Liver (tissue), 9 donors: Measurements from ENCODE around the gene TIMM22. TPM values are rescaled to one million over a fixed set of nuclear protein-coding genes. Genes with fewer than 3 reads are reported as not detected.

Experiments
- DNase-seq: peaks from one replicate; pipeline ENCODE4 v3.0.0-alpha.2; 2017; ENCODE audit warnings: low spot score
- H3K27ac ChIP-seq, 2 donors: one replicate each; pipeline ENCODE4 v1.7.0; 2013; ENCODE audit warnings: inconsistent platforms in 2 of 2, low read length in 2 of 2, control low read depth in 1 of 2, low read depth in 1 of 2, mild to moderate bottlenecking in 1 of 2
- H3K27me3 ChIP-seq, 4 donors: one replicate each; pipeline versions ENCODE4 v1.6.1 to v1.7.0; 2013; ENCODE audit warnings: low read length in 3 of 4, inconsistent platforms in 1 of 4, mild to moderate bottlenecking in 1 of 4, moderate library complexity in 1 of 4; ENCODE audit not compliant: control insufficient read depth in 4 of 4, insufficient read depth in 4 of 4
- H3K36me3 ChIP-seq, 4 donors: one replicate each; pipeline versions ENCODE4 v1.6.1 to v1.7.0; 2013; ENCODE audit warnings: low read length in 3 of 4, mild to moderate bottlenecking in 3 of 4, low read depth in 1 of 4, moderate library complexity in 1 of 4; ENCODE audit not compliant: control insufficient read depth in 4 of 4, insufficient read depth in 3 of 4
- H3K4me1 ChIP-seq, 4 donors: one replicate each; pipeline versions ENCODE4 v1.6.1 to v1.7.0; 2013; ENCODE audit warnings: low read length in 3 of 4, mild to moderate bottlenecking in 3 of 4, moderate library complexity in 1 of 4; ENCODE audit not compliant: control insufficient read depth in 4 of 4, insufficient read depth in 4 of 4
- H3K4me3 ChIP-seq, 3 donors: one replicate each; pipeline versions ENCODE4 v1.6.1 to v1.7.0; 2013; ENCODE audit warnings: low read length in 3 of 3, control low read depth in 1 of 3, low read depth in 1 of 3, mild to moderate bottlenecking in 1 of 3
- H3K9ac ChIP-seq, 2 donors: one replicate each; pipeline ENCODE4 v1.7.0; 2013; ENCODE audit warnings: low read length in 2 of 2, mild to moderate bottlenecking in 2 of 2, moderate library complexity in 2 of 2, control low read depth in 1 of 2, low read depth in 1 of 2
- H3K9me3 ChIP-seq, 4 donors: one replicate each; pipeline versions ENCODE4 v1.6.1 to v1.7.0; 2013; ENCODE audit warnings: low read length in 3 of 4; ENCODE audit not compliant: control insufficient read depth in 4 of 4
- ATF3 ChIP-seq: IDR thresholded peaks from 2 replicates; pipeline ENCODE4 v1.6.1; 2016; ENCODE audit warnings: antibody characterized with exemption
- CTCF ChIP-seq: fragments of 150-350 bp; IDR thresholded peaks from 2 replicates; pipeline ENCODE4 v1.5.1; 2017; ENCODE audit warnings: improper control_type of control experiment, low read depth, low read length; ENCODE audit not compliant: missing input control
- EGR1 ChIP-seq, 2 donors: IDR thresholded peaks; 2 replicates each; pipeline ENCODE4 v1.6.1; 2016 to 2018; ENCODE audit warnings: antibody characterized with exemption in 2 of 2, low read depth in 2 of 2
- FOXA1 ChIP-seq: IDR thresholded peaks from 2 replicates; pipeline ENCODE4 v1.6.1; 2016; ENCODE audit warnings: antibody characterized with exemption
- FOXA2 ChIP-seq: IDR thresholded peaks from 2 replicates; pipeline ENCODE4 v1.6.1; 2016; ENCODE audit warnings: antibody characterized with exemption
- GABPA ChIP-seq, 2 donors: IDR thresholded peaks in 1 of 2; conservative IDR thresholded peaks in 1 of 2; 2 replicates each; pipeline ENCODE4 v1.6.1; 2016; ENCODE audit warnings: antibody characterized with exemption in 2 of 2, mild to moderate bottlenecking in 1 of 2, moderate library complexity in 1 of 2
- HNF4A ChIP-seq, 2 donors: conservative IDR thresholded peaks; 2 replicates each; pipeline ENCODE4 v1.6.1; 2016; ENCODE audit warnings: antibody characterized with exemption in 2 of 2, mild to moderate bottlenecking in 2 of 2
- HNF4G ChIP-seq: IDR thresholded peaks from 2 replicates; pipeline ENCODE4 v1.6.1; 2016; ENCODE audit warnings: antibody characterized with exemption
- JUND ChIP-seq, 2 donors: IDR thresholded peaks; 2 replicates each; pipeline ENCODE4 v1.6.1; 2016; ENCODE audit warnings: antibody characterized with exemption in 2 of 2
- MAX ChIP-seq: IDR thresholded peaks from 2 replicates; pipeline ENCODE4 v1.6.1; 2016; ENCODE audit warnings: antibody characterized with exemption
- NR2F2 ChIP-seq: IDR thresholded peaks from 2 replicates; pipeline ENCODE4 v1.6.1; 2016; ENCODE audit warnings: antibody characterized with exemption
- RAD21 ChIP-seq, 2 donors: IDR thresholded peaks; 2 replicates each; pipeline ENCODE4 v1.6.1; 2016; ENCODE audit warnings: antibody characterized with exemption in 2 of 2, mild to moderate bottlenecking in 2 of 2
- REST ChIP-seq: IDR thresholded peaks from 2 replicates; pipeline ENCODE4 v1.6.1; 2016; ENCODE audit warnings: antibody characterized with exemption, mild to moderate bottlenecking
- RXRA ChIP-seq, 2 donors: IDR thresholded peaks; 2 replicates each; pipeline ENCODE4 v1.6.1; 2017 to 2018; ENCODE audit warnings: antibody characterized with exemption in 2 of 2, mild to moderate bottlenecking in 1 of 2
- SP1 ChIP-seq: IDR thresholded peaks from 2 replicates; pipeline ENCODE4 v1.6.1; 2018; ENCODE audit warnings: antibody characterized with exemption, mild to moderate bottlenecking
- TAF1 ChIP-seq: conservative IDR thresholded peaks from 2 replicates; pipeline ENCODE4 v1.6.1; 2016; ENCODE audit warnings: antibody characterized with exemption, mild to moderate bottlenecking
- YY1 ChIP-seq: IDR thresholded peaks from 2 replicates; pipeline ENCODE4 v1.6.1; 2016; ENCODE audit warnings: antibody characterized with exemption, mild to moderate bottlenecking
- ZBTB33 ChIP-seq: IDR thresholded peaks from 2 replicates; pipeline ENCODE4 v1.6.1; 2016; ENCODE audit warnings: antibody characterized with exemption
- WGBS: extraction: QIAGEN DNeasy Blood & Tissue Kit; methylation state at CpG from one replicate; pipeline ENCODE4 v1.1.7; 2013; 5-methylcytosine and 5-hydroxymethylcytosine counted together
- polyA plus RNA-seq, 2 donors: library from polyadenylated mRNA; stranded (reverse) in 1 of 2; unstranded in 1 of 2; fragments of 200-250 nt in 1 of 2; fragments of >200 nt in 1 of 2; fragmentation: Nextera tagmentation in 1 of 2; extraction: Ambion mirVana in 1 of 2; gene quantifications; one replicate each; pipeline versions ENCODE4 v1.2.1 to v1.2.3, GENCODE V29; 2013 to 2015
- total RNA-seq, 2 donors: library from RNA; depleted of rRNA; stranded (reverse); fragments of >200 nt; gene quantifications; one replicate each; pipeline ENCODE4 v1.2.3, GENCODE V29; 2014
- donor health status: healthy.
- donor health status: healthy.
- donor health status: healthy.
- donor health status: healthy.
- donor health status: healthy.

TIMM22 gene
- total and polyA plus RNA-seq, 4 donors = 4.4 to 5.0 (median 4.6) TPM

GRCh38 chr17:1045456-1045855, 48.5 kb downstream of the TIMM22 start:
- 89% methylated on average over 9 of the region's 9 CpGs for WGBS
- Histone ChIP-seq H3K27me3 (no peaks in the 10 kb centered on the region), H3K4me1 (no peaks in the 10 kb centered on the region), H3K27ac (no peak overlapping the region), H3K9me3 (no peaks in the 10 kb centered on the region), H3K9ac (no peak overlapping the region), H3K36me3 (peaks cover 0 to 3% (median 0%) of the 10 kb centered on the region in 4 donors), H3K4me3 (no peak overlapping the region)
- TF ChIP-seq EGR1 (IDR thresholded peaks at IDR 0.05; ENCODE audit: low read depth in 2 of 2) (no peak), GABPA (IDR thresholded peaks at IDR 0.05 in 1 of 2, conservative IDR thresholded peaks at IDR 0.05 in 1 of 2) (no peak), YY1 (no peak), RXRA (IDR thresholded peaks at IDR 0.05) (no peak), NR2F2 (no peak), JUND (IDR thresholded peaks at IDR 0.05) (no peak), SP1 (no peak), FOXA1 (no peak), ATF3 (no peak), HNF4G (no peak), FOXA2 (no peak), CTCF (no peak), RAD21 (IDR thresholded peaks at IDR 0.05) (no peak)
- DNase-seq = no peak

- H3K4me3 ChIP-seq = no peak overlapping the region
- no peak overlapping the region for H3K27ac ChIP-seq
- H3K36me3 ChIP-seq = peaks cover 0 to 3% (median 0%) of the 10 kb centered on the region in 4 donors
- WGBS = 85% methylated on average over 21 of the region's 21 CpGs
- H3K9ac ChIP-seq = no peak overlapping the region
- no peaks in the 10 kb centered on the region for H3K4me1 ChIP-seq
- TF ChIP-seq MAX (no peak), JUND (IDR thresholded peaks at IDR 0.05) (no peak), EGR1 (IDR thresholded peaks at IDR 0.05; ENCODE audit: low read depth in 2 of 2) (no peak), HNF4A (conservative IDR thresholded peaks at IDR 0.05) (no peak), GABPA (IDR thresholded peaks at IDR 0.05 in 1 of 2, conservative IDR thresholded peaks at IDR 0.05 in 1 of 2) (no peak), REST (no peak), TAF1 (no peak), CTCF (no peak), FOXA2 (no peak), ATF3 (no peak), ZBTB33 (no peak)
- no peaks in the 10 kb centered on the region for H3K27me3 ChIP-seq
- H3K9me3 ChIP-seq = no peaks in the 10 kb centered on the region
- DNase-seq = no peak
Measured at GRCh38 chr17:1047177-1047878, 50.4 kb downstream of the TIMM22 start.
